Non-pigmented ciliary epithelial cell (primary cell): ENCODE data around the gene PDE4D.
A peak's percentile ranks its signal among the peaks of the same experiment; 100 is the strongest.

Experiments
- DNase-seq: peaks from one replicate; pipeline ENCODE4 v3.0.0-alpha.2; 2010; ENCODE audit warnings: low read depth

Gene PDE4D

DNA sequence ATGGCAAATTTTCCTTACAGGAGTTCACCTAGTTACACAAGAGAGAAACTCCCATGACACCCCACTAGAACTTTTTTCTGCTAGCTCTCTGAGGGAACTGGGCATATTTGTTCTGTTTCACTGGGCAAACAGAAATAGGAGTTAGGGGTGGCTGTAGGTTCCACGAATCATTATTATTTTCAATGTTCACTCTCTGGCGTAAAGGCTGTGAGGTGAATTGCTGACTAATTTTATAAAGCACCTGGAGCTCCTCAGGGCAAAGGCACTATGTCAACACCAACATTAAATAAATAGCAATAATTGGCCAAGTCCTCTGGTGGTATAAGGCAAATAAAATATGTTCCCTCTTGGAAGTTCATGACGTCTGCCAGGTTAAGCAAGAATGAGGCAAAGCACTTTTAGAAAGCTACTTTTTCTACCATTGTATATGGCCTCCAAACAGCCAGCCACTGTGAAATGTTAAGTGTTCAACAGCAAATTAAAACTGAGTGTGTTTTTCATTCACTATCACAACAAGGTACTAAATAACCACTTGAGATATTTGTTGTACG is 344.6 kb downstream of the PDE4D start:
- DNase-seq = no peak

DNA sequence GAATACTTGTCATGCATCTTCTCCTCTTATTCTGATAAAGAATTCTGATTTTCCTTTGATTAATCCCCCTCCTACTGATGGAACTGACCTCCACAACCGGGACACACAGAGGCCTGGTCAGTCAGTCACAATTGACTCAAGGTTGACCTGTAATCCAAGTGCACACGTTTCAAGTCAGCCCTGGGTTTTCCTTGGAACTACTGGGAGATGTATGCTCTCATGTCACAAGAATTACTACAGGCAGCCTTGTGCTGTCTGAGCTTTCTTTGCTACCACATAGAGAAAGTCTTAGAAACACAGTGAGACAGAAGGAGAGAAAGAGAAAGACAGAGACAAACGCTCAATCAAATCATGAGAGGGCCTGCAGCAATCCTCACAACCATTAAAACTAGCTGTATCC is 345.8 kb downstream of the PDE4D start:
- no peak for DNase-seq

DNA sequence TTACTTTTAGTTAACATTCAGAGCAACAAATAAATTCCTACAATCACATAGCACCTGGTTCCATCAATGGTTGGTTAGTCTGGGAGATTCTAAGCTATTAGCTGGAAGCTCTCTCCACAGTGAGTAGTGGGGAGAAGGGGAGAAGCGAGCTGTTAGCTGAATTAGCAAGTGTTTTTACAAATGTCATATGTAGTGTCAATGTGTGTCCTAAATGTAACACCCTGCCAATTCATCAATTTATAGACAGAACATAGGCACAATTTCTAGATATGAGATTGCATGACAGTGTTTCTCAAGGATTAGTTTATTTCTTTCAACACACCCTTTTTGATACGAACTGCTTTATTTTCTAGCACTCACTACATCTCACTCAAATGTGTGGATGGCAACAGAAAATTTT is 349.0 kb downstream of the PDE4D start:
- DNase-seq = no peak

- no peak for DNase-seq
Measured at GRCh38 chr5:59543821-59544442, 349.6 kb downstream of the PDE4D start.

- DNase-seq = no peak
Measured at GRCh38 chr5:59542851-59543820, 350.4 kb downstream of the PDE4D start.

DNA sequence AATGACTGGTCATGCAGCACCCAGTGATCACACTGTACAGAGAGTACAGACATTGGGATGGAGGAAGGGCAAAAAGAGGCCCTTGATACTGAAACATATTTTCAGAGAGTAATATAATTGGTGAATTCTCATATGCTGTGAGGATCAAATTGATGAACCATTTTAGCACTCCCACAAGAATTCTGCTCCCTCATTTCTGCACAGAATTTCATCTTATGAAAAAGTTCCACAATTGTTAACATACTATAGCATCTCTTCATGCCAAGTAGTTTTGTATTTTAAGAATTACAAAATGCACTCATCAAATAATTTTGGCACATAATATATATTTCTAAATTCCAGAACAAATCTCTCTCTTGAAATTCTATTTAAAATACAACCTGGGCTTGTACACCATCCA is 351.2 kb downstream of the PDE4D start:
- no peak for DNase-seq

- no peak for DNase-seq
Measured at GRCh38 chr5:59540366-59540765, 353.2 kb downstream of the PDE4D start.

GRCh38 chr5:59538750-59539121 is 354.8 kb downstream of the PDE4D start:
- no peak for DNase-seq

- no peak for DNase-seq
Measured at GRCh38 chr5:59537961-59538749, 355.4 kb downstream of the PDE4D start.

GRCh38 chr5:59536875-59537274 is 356.7 kb downstream of the PDE4D start:
- no peak for DNase-seq

- no peak for DNase-seq
Measured at GRCh38 chr5:59535561-59535960, 358.0 kb downstream of the PDE4D start.

DNA sequence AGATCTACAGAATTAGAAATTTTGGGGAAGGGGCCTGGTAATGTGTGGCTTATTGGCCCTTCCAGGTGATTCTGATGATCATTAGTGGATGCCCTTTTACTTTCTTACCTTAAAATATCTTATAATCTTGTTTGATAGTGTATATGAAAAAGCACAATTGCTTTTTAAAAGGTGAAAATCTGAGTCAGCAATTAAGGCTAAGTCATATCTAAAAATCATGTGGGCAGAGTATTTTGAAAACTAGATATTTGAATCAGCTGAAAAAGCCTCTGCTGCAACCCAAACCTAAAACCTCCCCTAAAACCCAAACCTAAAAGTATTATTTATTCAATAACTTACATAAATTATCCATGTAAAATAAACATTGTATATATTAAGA is 359.8 kb downstream of the PDE4D start:
- DNase-seq = no peak

DNA sequence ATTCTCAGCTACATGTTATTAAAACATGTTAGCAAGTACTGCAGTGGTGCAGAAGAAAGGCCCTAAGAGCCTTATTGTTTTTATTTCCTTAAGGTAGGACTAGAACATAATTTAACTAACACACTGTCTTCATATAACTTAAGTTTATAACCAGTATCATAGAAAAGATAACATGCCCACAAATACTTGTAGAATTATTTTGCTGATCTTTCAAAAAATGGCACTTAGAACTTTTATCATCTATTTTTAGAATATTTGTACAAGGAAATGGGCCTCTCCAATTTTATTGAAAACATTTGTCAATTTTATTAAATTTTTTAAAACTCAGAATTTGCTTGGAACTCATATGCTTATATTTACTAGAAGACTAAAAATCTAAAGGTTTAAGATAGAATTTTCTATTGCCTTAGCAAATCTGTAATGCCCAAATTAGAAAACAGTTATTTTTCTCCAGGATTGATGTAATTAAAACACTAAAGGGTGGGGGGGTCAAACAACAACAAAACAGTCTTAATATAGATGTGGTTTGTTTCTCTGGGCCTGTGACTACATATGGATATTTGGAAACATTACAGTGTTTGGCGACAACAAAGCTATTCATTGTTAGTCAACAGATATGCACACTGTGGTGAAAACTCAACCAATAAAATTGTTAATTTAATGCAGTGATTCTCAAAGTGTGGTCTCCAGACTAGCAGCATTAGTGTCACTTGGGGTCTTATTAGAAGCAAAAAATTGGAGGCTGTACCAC is 360.4 kb downstream of the PDE4D start:
- DNase-seq = no peak

- DNase-seq = no peak
Measured at GRCh38 chr5:59529239-59529638, 364.3 kb downstream of the PDE4D start.

DNA sequence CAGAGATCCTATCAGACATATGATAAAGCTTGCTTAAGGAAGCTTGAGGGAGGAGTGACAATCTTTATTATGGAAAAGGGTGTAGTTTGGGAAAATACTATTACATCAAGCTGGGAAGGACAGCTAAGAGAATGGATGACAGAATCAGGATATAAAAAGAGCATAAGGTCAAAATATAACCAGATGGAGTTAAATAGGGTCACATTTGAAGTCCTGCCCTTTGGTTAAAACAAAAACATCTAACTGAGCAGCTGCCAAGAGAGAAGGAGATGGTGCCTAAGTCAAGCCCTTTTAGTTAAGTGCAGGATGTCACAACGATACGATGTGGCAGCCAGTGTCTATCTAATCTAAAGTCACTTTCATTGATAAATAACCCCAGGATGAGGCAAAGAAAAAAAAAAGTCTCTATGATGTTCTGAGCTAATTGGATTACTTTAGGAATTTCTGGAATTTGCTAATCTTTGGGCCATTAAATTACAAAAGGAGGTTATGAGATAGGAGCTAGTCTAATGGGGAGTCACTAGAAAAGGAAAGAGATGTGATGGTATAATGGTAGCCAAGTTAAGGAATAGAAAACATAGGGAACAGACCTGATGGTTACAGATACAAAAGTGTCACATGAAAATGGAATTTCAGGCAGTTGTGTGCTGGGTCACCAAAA is 365.2 kb downstream of the PDE4D start:
- DNase-seq = no peak

DNA sequence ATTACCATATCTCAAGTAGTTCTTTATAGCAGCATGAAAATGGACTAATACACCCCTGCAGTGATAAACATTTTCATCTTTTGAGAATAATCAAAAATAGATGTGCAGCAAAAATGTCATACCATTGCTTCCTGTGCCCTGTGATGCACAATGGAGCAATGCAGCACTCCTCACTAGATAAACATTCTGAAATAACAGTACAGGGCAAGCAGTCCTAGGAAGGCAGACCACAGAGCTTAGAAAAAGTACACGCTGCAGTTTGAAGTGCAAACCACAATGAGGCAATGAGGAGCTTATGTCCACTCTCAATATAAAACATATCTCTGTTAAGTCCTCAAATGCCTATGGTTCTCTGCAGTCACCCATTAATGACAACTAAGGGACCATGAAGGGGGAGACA is 367.6 kb downstream of the PDE4D start:
- DNase-seq = peak; percentile 88

GRCh38 chr5:59525311-59525710 is 368.2 kb downstream of the PDE4D start:
- DNase-seq = no peak

- DNase-seq = no peak
Measured at GRCh38 chr5:59522201-59522831, 371.2 kb downstream of the PDE4D start.

- DNase-seq = no peak
Measured at GRCh38 chr5:59521476-59521875, 372.1 kb downstream of the PDE4D start.

GRCh38 chr5:59519338-59519737 is 374.2 kb downstream of the PDE4D start:
- no peak for DNase-seq
